ENCODE data around the gene ARL4D. TPM values are rescaled to one million over a fixed set of nuclear protein-coding genes. Genes with fewer than 3 reads are reported as not detected.

ARL4D gene
- total RNA-seq, 1 donor from 2014 or later: 17.2 TPM

DNA sequence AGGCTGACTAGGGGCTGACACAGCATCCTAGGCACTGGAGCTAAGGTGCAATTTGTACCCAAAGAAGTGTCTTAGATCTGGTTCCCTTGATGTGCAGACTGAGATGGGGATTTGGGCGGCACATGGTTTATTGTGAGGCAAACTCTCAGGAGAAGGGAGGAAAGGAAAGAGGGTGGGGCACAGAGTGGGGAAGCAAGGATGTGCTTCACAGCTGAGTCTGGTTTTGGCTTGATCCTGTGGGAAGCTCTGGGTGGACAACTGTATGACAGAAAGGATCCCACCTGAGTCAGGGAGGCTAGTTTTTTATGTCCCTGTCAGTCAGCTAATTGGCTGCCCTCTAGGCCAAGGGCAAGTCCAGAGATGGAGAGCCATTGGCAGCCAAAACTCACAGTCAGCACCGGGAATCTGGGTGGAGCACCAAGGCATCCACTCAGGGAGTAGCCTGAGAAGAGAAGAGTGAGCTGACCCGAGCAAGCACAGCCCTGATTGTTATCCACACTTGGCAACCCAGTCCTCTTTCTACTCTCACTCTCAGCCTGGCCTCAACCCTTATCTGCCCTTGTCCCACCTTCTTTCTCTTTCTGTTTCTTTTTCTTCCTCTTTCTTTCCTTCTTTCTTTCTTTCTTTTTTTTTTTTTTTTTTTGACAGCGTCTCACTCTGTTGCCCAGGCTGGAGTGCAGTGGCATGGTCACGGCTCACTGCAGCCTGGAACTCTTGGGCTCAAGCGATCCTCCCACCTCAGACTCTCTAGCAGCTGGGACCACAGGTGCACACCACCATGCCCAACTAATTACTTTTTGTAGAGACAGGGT is 12.0 kb downstream of the ARL4D start:
- no peak for DNase-seq (ENCODE audit: extremely low spot score, unreplicated experiment)
- Mint-ChIP-seq H3K27me3 (ENCODE audit: unreplicated experiment) (no peaks in the 10 kb centered on the region), H3K27ac (ENCODE audit: unreplicated experiment) (peak overlapping the region; percentile 83), H3K4me1 (ENCODE audit: unreplicated experiment) (peaks cover 45% of the 10 kb centered on the region), H3K36me3 (ENCODE audit: unreplicated experiment) (no peaks in the 10 kb centered on the region), H3K4me3 (ENCODE audit: unreplicated experiment) (no peak overlapping the region), H3K9me3 (ENCODE audit: unreplicated experiment) (no peaks in the 10 kb centered on the region)
- TF ChIP-seq, protein P1, sequence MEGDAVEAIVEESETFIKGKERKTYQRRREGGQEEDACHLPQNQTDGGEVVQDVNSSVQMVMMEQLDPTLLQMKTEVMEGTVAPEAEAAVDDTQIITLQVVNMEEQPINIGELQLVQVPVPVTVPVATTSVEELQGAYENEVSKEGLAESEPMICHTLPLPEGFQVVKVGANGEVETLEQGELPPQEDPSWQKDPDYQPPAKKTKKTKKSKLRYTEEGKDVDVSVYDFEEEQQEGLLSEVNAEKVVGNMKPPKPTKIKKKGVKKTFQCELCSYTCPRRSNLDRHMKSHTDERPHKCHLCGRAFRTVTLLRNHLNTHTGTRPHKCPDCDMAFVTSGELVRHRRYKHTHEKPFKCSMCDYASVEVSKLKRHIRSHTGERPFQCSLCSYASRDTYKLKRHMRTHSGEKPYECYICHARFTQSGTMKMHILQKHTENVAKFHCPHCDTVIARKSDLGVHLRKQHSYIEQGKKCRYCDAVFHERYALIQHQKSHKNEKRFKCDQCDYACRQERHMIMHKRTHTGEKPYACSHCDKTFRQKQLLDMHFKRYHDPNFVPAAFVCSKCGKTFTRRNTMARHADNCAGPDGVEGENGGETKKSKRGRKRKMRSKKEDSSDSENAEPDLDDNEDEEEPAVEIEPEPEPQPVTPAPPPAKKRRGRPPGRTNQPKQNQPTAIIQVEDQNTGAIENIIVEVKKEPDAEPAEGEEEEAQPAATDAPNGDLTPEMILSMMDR (IDR thresholded peaks at IDR 0.05): no peak

DNA sequence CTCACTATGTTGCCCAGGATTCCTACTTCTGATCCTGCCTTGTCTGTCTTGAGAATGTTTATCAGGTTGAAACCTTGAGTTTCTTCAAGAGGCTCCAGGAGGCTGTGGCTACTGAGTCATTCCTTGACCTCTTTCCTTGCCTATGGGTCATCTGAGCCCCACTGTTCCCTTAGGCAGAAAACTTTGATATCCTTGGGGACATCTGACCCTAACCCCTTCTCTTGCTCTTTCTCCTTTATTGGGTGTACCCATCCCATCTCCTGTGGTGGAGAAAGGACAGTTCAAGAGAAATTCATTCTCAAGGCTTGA is 12.5 kb downstream of the ARL4D start:
- TF ChIP-seq, protein P1 (IDR thresholded peaks at IDR 0.05): no peak
- Mint-ChIP-seq H3K9me3 (ENCODE audit: unreplicated experiment) (no peaks in the 10 kb centered on the region), H3K36me3 (ENCODE audit: unreplicated experiment) (no peaks in the 10 kb centered on the region), H3K27ac (ENCODE audit: unreplicated experiment) (peak overlapping the region; percentile 83), H3K4me3 (ENCODE audit: unreplicated experiment) (no peak overlapping the region), H3K4me1 (ENCODE audit: unreplicated experiment) (peaks cover 44% of the 10 kb centered on the region), H3K27me3 (ENCODE audit: unreplicated experiment) (no peaks in the 10 kb centered on the region)
- no peak for DNase-seq (ENCODE audit: extremely low spot score, unreplicated experiment)

DNA sequence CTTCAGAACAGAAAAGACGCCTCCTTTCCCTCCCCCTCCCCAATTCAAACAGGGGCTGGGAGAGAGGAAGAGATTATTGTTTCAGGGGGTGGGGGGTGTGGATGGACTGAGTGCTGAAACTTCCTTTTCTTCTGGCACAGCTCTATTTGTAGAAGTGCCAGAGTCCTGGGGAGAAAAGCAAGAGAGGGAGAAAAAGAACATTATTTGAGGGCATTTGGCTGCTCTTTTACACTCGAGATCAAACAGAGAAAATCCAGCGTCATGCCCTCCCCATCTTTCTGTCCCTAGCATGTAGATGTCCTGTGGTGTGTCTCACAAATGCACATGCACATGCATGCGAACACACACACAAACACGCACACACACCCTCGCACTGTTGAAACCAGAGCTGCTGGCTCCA is 13.0 kb downstream of the ARL4D start:
- Mint-ChIP-seq H3K9me3 (ENCODE audit: unreplicated experiment) (no peaks in the 10 kb centered on the region), H3K36me3 (ENCODE audit: unreplicated experiment) (no peaks in the 10 kb centered on the region), H3K4me1 (ENCODE audit: unreplicated experiment) (peaks cover 48% of the 10 kb centered on the region), H3K27me3 (ENCODE audit: unreplicated experiment) (no peaks in the 10 kb centered on the region), H3K27ac (ENCODE audit: unreplicated experiment) (peak overlapping the region; percentile 83), H3K4me3 (ENCODE audit: unreplicated experiment) (no peak overlapping the region)
- DNase-seq (ENCODE audit: extremely low spot score, unreplicated experiment): no peak
- TF ChIP-seq, protein P1 (IDR thresholded peaks at IDR 0.05): no peak

DNA sequence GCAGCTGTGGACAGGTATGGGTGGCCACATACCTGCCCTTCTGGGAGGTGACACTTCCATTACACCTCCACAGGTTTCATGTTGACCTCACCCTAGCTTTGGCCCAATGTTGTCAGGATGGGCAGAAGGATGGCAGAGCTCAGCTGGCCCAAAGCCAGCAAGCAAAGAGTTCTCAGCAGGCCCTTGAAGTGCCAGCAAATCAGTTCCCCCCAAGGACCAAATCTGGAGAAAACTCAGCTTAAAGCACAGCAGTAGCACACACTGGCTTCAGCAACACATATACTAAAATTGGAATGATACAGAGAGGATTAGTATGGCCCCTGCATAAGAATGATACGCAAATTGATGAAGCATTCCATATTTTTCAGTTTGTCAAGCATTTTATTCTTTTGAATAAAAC is 13.4 kb downstream of the ARL4D start:
- H3K4me1 Mint-ChIP-seq (ENCODE audit: unreplicated experiment): peaks cover 49% of the 10 kb centered on the region
- H3K9me3 Mint-ChIP-seq (ENCODE audit: unreplicated experiment): no peaks in the 10 kb centered on the region
- no peaks in the 10 kb centered on the region for H3K27me3 Mint-ChIP-seq (ENCODE audit: unreplicated experiment)
- no peaks in the 10 kb centered on the region for H3K36me3 Mint-ChIP-seq (ENCODE audit: unreplicated experiment)
- no peak for DNase-seq (ENCODE audit: extremely low spot score, unreplicated experiment)
- H3K4me3 Mint-ChIP-seq (ENCODE audit: unreplicated experiment): no peak overlapping the region
- H3K27ac Mint-ChIP-seq (ENCODE audit: unreplicated experiment): no peak overlapping the region
- TF ChIP-seq, protein P1 (IDR thresholded peaks at IDR 0.05): no peak

DNA sequence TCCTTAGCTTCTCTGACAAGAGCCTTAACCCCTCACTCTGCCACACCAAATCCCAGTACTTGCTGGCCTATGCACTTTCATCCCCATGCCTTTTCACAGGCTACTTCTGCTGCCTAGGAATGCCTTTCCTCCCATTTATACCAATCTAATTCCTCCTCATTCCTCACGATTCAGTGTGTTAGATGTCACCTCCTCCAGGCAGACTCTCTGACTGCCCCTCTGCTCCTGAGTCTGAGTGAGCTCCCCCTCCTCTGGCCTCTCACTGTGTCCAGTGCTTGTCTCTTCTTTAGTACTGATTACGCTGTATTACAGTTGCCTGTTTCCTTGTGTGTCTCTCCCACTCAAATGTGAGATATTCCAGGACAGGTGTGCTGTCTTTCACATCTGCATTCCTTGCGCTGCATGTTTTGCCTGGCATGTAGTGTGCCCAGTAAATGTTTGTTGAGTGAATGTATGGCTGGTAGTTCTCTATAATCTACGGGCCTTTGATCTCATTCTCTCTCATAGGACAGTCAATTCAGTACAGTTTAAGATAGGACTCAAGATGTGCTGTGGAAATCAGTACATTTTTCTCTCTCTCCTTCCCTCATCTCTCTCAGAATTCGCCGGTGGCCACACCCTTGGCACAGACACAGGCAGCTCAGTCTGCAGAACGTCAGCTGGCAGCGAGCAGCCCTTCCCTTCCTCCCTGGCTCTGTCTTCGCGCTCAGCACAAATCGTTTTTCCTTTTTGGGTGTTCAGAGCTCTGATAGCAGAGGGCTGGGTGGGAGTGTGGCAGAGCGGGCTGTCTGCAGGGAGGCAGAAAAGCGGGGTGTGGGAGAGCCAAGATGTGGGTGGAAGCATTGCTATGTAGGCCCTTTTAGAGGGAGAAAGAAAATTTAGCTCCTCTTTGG is 18.5 kb downstream of the ARL4D start:
- Mint-ChIP-seq H3K27ac (ENCODE audit: unreplicated experiment) (peak overlapping the region; percentile 93), H3K27me3 (ENCODE audit: unreplicated experiment) (no peaks in the 10 kb centered on the region), H3K4me1 (ENCODE audit: unreplicated experiment) (peaks cover 46% of the 10 kb centered on the region), H3K36me3 (ENCODE audit: unreplicated experiment) (no peaks in the 10 kb centered on the region), H3K9me3 (ENCODE audit: unreplicated experiment) (no peaks in the 10 kb centered on the region), H3K4me3 (ENCODE audit: unreplicated experiment) (peak overlapping the region; percentile 7)
- DNase-seq (ENCODE audit: extremely low spot score, unreplicated experiment): no peak
- TF ChIP-seq, protein P1 (IDR thresholded peaks at IDR 0.05): no peak
